Keratinocyte (primary cell): ENCODE data around the gene PTPN18. TPM values are rescaled to one million over a fixed set of nuclear protein-coding genes. Genes with fewer than 3 reads are reported as not detected.

Experiments used
- DNase-seq: peaks from one replicate; pipeline ENCODE4 v3.0.0-alpha.2; 2011; ENCODE audit warnings: low read depth, missing footprints, low spot score
- FAIRE-seq: peaks from 2 replicates; lab custom pipeline; 2011; peaks lifted over from hg19 to GRCh38; lab: Jason Lieb, UNC
- H2AFZ ChIP-seq: 2 replicates; pipeline ENCODE4 v1.6.0; 2012; ENCODE audit warnings: low read length, control low read depth, inconsistent platforms; ENCODE audit not compliant: control insufficient read depth
- H3K27ac ChIP-seq: 2 replicates; pipeline ENCODE4 v1.5.1; 2011; ENCODE audit warnings: low read length; ENCODE audit not compliant: control insufficient read depth, insufficient read depth
- H3K27me3 ChIP-seq: 3 replicates; pipeline ENCODE4 v1.6.0; 2011; ENCODE audit warnings: low read length; ENCODE audit not compliant: control insufficient read depth, insufficient read depth; ENCODE audit errors: extremely low read depth
- H3K36me3 ChIP-seq, 2 experiments: 2 replicates in 1 of 2; 3 replicates in 1 of 2; pipeline ENCODE4 v1.5.1; 2011; ENCODE audit warnings: low read length in 2 of 2, mild to moderate bottlenecking in 1 of 2; ENCODE audit not compliant: control insufficient read depth in 2 of 2, insufficient read depth in 2 of 2; ENCODE audit errors: extremely low read depth in 1 of 2
- H3K4me1 ChIP-seq: 3 replicates; pipeline ENCODE4 v1.5.1; 2011; ENCODE audit warnings: low read length; ENCODE audit not compliant: control insufficient read depth, insufficient read depth; ENCODE audit errors: extremely low read depth
- H3K4me2 ChIP-seq: 3 replicates; pipeline ENCODE4 v1.6.0; 2011; ENCODE audit warnings: low read depth, low read length; ENCODE audit not compliant: control insufficient read depth, insufficient read depth; ENCODE audit errors: extremely low read depth
- H3K4me3 ChIP-seq, 3 experiments: fragments of 200-600 bp in 1 of 3; sonication (generic) in 1 of 3; 2 replicates in 2 of 3; 3 replicates in 1 of 3; pipeline ENCODE4 v1.5.1; 2011 to 2016; ENCODE audit warnings: low read length in 3 of 3, mild to moderate bottlenecking in 3 of 3, control low read depth in 2 of 3, inconsistent platforms in 1 of 3, low read depth in 1 of 3, mixed read lengths in 1 of 3, mixed run types in 1 of 3, moderate library complexity in 1 of 3; ENCODE audit not compliant: control insufficient read depth in 2 of 3, insufficient read depth in 2 of 3; ENCODE audit errors: extremely low read depth in 1 of 3
- H3K79me2 ChIP-seq: 2 replicates; pipeline ENCODE4 v1.6.0; 2012; ENCODE audit warnings: low read length; ENCODE audit not compliant: control insufficient read depth, insufficient read depth
- H3K9ac ChIP-seq: 3 replicates; pipeline ENCODE4 v1.6.0; 2011; ENCODE audit warnings: low read length; ENCODE audit not compliant: control insufficient read depth, insufficient read depth; ENCODE audit errors: extremely low read depth
- H3K9me1 ChIP-seq: 3 replicates; pipeline ENCODE4 v1.6.0; 2011; ENCODE audit warnings: low read length; ENCODE audit not compliant: control insufficient read depth, insufficient read depth; ENCODE audit errors: extremely low read depth
- H3K9me3 ChIP-seq: 2 replicates; pipeline ENCODE4 v1.5.1; 2012; ENCODE audit warnings: low read depth, low read length; ENCODE audit not compliant: control insufficient read depth
- H4K20me1 ChIP-seq: 3 replicates; pipeline ENCODE4 v1.6.0; 2011; ENCODE audit warnings: low read length; ENCODE audit not compliant: control insufficient read depth, insufficient read depth; ENCODE audit errors: extremely low read depth
- CTCF ChIP-seq, 3 experiments: IDR thresholded peaks in 1 of 3; conservative IDR thresholded peaks in 1 of 3; optimal IDR thresholded peaks in 1 of 3; 2 replicates in 2 of 3; 3 replicates in 1 of 3; pipeline versions ENCODE3 to v1.5.1; 2011; ENCODE audit warnings: low read length in 3 of 3, mild to moderate bottlenecking in 3 of 3, moderate library complexity in 2 of 3, control low read depth in 1 of 3, inconsistent platforms in 1 of 3; ENCODE audit not compliant: insufficient read depth in 2 of 3; ENCODE audit errors: extremely low read depth in 1 of 3
- EZH2 ChIP-seq: IDR thresholded peaks from one replicate; pipeline ENCODE4 v1.6.1; 2012; ENCODE audit warnings: inconsistent platforms, mild to moderate bottlenecking, low read length, moderate library complexity
- dilution Hi-C: fragments of 300-500 bp; cut with MboI; formaldehyde crosslinking; loops from one replicate; pipeline ENCODE4 v1.7.0; 2020; ENCODE audit warnings: low sequenced_read_pairs; ENCODE audit not compliant: extremely low pct_ligation_motif_present
- polyA plus RNA-seq, 5 experiments: library from polyadenylated mRNA; depleted of rRNA in 3 of 5; stranded (reverse) in 3 of 5; stranded (forward) in 1 of 5; unstranded in 1 of 5; fragments of >200 nt; gene quantifications; 1 replicate in 1 of 5; 2 replicates in 3 of 5; 3 replicates in 1 of 5; pipeline versions ENCODE4 v1.2.1 to v1.2.3, GENCODE V29; 2011 to 2012; ENCODE audit warnings: missing spikeins in 2 of 5, low read depth in 1 of 5, low replicate concordance in 1 of 5

The PTPN18 gene
- polyA plus RNA-seq, 1 donor (not counting 4 experiments of a cell fraction or from before 2014, with no cell fraction given), result 9.6 TPM

- no peaks in the 10 kb centered on the region for H3K27me3 ChIP-seq
- TF ChIP-seq EZH2 (no peak), CTCF (optimal IDR thresholded peaks at IDR 0.05 in 1 of 3, IDR thresholded peaks at IDR 0.05 in 1 of 3, conservative IDR thresholded peaks at IDR 0.05 in 1 of 3; ENCODE audit: extremely low read depth in 1 of 3, insufficient read depth in 2 of 3, low read length in 3 of 3) (no peak)
- H3K9me3 ChIP-seq, result no peaks in the 10 kb centered on the region
- dilution Hi-C loops, result no loop called here
- no peak overlapping the region for H3K9ac ChIP-seq
- no peaks in the 10 kb centered on the region for H3K9me1 ChIP-seq
- FAIRE-seq (no peak), DNase-seq (no peak)
- no peak overlapping the region for H3K4me3 ChIP-seq
- H4K20me1 ChIP-seq, result no peaks in the 10 kb centered on the region
- H3K79me2 ChIP-seq, result peaks cover 1% of the 10 kb centered on the region
- no peak overlapping the region for H3K4me2 ChIP-seq
- H3K36me3 ChIP-seq, result peaks cover 3 to 10% of the 10 kb centered on the region in 2 experiments
- H3K27ac ChIP-seq, result no peak overlapping the region
- no peak overlapping the region for H2AFZ ChIP-seq
- no peaks in the 10 kb centered on the region for H3K4me1 ChIP-seq
Observed at GRCh38 chr2:130352237-130352636, 3.6 kb upstream of the PTPN18 start.

- Histone ChIP-seq H3K36me3 (peaks cover 0 to 1% of the 10 kb centered on the region in 2 experiments), H3K9me1 (no peaks in the 10 kb centered on the region), H3K4me2 (no peak overlapping the region), H2AFZ (no peak overlapping the region), H3K9me3 (no peaks in the 10 kb centered on the region), H3K79me2 (no peaks in the 10 kb centered on the region), H3K9ac (no peak overlapping the region), H3K27me3 (no peaks in the 10 kb centered on the region), H4K20me1 (no peaks in the 10 kb centered on the region), H3K4me1 (no peaks in the 10 kb centered on the region), H3K27ac (no peak overlapping the region), H3K4me3 (no peak overlapping the region)
- DNase-seq (no peak), FAIRE-seq (no peak)
- dilution Hi-C loops, result no loop called here
- no peak for TF ChIP-seq CTCF (optimal IDR thresholded peaks at IDR 0.05 in 1 of 3, IDR thresholded peaks at IDR 0.05 in 1 of 3, conservative IDR thresholded peaks at IDR 0.05 in 1 of 3; ENCODE audit: extremely low read depth in 1 of 3, insufficient read depth in 2 of 3, low read length in 3 of 3)
Observed at GRCh38 chr2:130353291-130354138, 2.3 kb upstream of the PTPN18 start.
